Ishikawa (cell line): ENCODE measurements around the gene PXMP2.

Experiments used
- CEBPB ChIP-seq: IDR thresholded peaks from 2 replicates; pipeline ENCODE4 v1.6.1; 2012
- CREB1 ChIP-seq: IDR thresholded peaks from 2 replicates; pipeline ENCODE4 v1.6.1; 2012; ENCODE audit warnings: low read depth
- EGR1 ChIP-seq: IDR thresholded peaks from 2 replicates; pipeline ENCODE4 v1.6.1; 2012
- EP300 ChIP-seq: IDR thresholded peaks from 2 replicates; pipeline ENCODE4 v1.6.1; 2012; ENCODE audit warnings: borderline replicate concordance
- FOXM1 ChIP-seq: IDR thresholded peaks from 2 replicates; pipeline ENCODE4 v1.6.1; 2012; ENCODE audit warnings: low read depth, borderline replicate concordance
- NFIC ChIP-seq: IDR thresholded peaks from 2 replicates; pipeline ENCODE4 v1.6.1; 2012
- RAD21 ChIP-seq: IDR thresholded peaks from 2 replicates; pipeline ENCODE4 v1.6.1; 2012; ENCODE audit warnings: low read depth
- TAF1 ChIP-seq: IDR thresholded peaks from 2 replicates; pipeline ENCODE4 v1.6.1; 2012; ENCODE audit warnings: low read depth, mild to moderate bottlenecking
- TCF12 ChIP-seq: IDR thresholded peaks from 2 replicates; pipeline ENCODE4 v1.6.1; 2012; ENCODE audit warnings: low read depth
- TEAD4 ChIP-seq: IDR thresholded peaks from 2 replicates; pipeline ENCODE4 v1.6.1; 2012
- YY1 ChIP-seq: IDR thresholded peaks from 2 replicates; pipeline ENCODE4 v1.6.1; 2012; ENCODE audit warnings: low read depth
- ZBTB7A ChIP-seq: IDR thresholded peaks from 2 replicates; pipeline ENCODE4 v1.6.1; 2012; ENCODE audit warnings: low read depth
- TF ChIP-seq, protein P1 (sequence below): IDR thresholded peaks from 2 replicates; pipeline ENCODE4 v1.6.1; 2012
- TF ChIP-seq, protein P2 (sequence below): IDR thresholded peaks from 2 replicates; pipeline ENCODE4 v1.6.1; 2012
- TF ChIP-seq, protein P3 (sequence below): IDR thresholded peaks from 2 replicates; pipeline ENCODE4 v1.6.1; 2012; ENCODE audit warnings: low read depth, mild to moderate bottlenecking

Gene PXMP2

DNA sequence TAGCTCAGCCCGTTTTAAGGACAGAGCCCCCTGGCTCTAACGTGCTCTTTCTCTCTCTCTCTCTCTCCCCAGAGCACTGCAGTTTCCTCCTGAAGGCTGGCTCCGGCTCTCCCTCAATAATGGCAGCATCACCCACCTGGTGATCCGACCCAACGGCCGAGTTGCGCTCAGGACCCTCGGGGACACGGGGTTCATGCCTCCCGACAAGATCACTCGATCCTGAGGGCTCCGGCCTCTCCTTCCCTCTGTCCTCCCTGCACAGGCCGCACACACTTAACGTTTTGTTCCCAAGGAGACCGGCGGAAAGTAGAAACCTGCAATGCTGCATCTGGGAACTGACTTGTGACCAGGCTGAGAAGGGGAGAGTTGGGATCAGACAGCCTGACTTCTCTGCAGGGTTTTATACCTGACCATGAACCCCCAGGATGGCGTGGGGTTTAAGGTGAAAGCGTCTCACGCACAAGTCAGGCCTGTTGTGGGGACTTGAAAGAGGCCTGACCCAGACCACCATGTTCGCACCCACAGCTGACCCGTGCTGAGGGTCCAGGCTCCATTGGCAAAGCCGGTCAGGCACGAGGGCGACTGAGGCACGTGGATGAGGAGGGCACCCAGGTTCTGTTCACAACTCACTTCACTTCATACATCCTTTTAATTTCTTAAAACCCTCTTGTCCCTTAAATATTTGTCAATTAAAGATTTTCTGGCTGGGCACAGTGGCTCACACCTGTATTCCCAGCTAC lies 33.4 kb downstream of the PXMP2 start:
- TF ChIP-seq CEBPB (no peak), EP300 (no peak), TCF12 (no peak), EGR1 (no peak), ZBTB7A (no peak), NFIC (no peak), TAF1 (no peak), YY1 (no peak), TEAD4 (no peak), RAD21 (no peak), CREB1 (no peak)
- TF ChIP-seq, protein P1, sequence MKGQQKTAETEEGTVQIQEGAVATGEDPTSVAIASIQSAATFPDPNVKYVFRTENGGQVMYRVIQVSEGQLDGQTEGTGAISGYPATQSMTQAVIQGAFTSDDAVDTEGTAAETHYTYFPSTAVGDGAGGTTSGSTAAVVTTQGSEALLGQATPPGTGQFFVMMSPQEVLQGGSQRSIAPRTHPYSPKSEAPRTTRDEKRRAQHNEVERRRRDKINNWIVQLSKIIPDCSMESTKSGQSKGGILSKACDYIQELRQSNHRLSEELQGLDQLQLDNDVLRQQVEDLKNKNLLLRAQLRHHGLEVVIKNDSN = no peak
- TF ChIP-seq, protein P2, sequence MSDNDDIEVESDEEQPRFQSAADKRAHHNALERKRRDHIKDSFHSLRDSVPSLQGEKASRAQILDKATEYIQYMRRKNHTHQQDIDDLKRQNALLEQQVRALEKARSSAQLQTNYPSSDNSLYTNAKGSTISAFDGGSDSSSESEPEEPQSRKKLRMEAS = no peak
- TF ChIP-seq, protein P3, sequence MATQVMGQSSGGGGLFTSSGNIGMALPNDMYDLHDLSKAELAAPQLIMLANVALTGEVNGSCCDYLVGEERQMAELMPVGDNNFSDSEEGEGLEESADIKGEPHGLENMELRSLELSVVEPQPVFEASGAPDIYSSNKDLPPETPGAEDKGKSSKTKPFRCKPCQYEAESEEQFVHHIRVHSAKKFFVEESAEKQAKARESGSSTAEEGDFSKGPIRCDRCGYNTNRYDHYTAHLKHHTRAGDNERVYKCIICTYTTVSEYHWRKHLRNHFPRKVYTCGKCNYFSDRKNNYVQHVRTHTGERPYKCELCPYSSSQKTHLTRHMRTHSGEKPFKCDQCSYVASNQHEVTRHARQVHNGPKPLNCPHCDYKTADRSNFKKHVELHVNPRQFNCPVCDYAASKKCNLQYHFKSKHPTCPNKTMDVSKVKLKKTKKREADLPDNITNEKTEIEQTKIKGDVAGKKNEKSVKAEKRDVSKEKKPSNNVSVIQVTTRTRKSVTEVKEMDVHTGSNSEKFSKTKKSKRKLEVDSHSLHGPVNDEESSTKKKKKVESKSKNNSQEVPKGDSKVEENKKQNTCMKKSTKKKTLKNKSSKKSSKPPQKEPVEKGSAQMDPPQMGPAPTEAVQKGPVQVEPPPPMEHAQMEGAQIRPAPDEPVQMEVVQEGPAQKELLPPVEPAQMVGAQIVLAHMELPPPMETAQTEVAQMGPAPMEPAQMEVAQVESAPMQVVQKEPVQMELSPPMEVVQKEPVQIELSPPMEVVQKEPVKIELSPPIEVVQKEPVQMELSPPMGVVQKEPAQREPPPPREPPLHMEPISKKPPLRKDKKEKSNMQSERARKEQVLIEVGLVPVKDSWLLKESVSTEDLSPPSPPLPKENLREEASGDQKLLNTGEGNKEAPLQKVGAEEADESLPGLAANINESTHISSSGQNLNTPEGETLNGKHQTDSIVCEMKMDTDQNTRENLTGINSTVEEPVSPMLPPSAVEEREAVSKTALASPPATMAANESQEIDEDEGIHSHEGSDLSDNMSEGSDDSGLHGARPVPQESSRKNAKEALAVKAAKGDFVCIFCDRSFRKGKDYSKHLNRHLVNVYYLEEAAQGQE = no peak

DNA sequence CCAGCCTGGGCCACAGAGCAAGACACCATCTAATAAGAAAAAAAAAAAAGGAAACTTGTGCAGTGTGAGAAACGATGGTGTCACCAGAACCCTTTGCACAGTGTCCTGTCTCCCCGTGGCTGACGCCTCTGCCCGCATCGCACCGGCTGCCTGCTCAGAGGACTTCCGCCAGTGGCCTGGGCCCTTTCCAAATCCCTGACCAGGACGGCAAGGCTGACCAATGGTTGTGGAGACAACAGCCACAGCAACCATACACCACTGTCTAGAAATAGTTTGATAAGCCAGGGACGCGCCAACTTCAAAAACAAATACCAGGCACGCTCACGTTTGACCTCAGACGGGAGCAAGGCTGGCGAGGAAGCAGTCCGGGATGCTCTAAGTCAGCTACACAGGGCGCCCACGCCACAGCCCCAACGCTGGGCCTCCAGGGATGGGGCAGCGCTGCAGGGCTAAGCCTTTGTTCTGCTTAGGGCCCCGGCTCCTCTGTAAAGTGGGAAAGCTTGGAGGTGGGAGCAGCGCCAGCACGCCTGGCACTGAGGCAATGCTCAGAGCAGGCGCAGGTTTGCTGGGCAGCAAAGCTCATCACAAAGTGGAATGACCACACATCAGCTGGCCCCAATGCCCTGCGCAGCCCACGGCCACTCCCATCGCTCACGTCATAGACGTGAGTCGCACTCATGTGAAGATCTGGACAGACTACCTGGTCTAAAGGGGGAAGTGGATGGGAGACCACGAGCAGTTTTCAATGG lies 35.8 kb downstream of the PXMP2 start:
- TF ChIP-seq, protein P2 = no peak
- TF ChIP-seq YY1 (no peak), NFIC (no peak), CEBPB (no peak), TEAD4 (no peak), CREB1 (no peak), EP300 (no peak)
- TF ChIP-seq, protein P3 = no peak
- TF ChIP-seq, protein P1 = no peak

DNA sequence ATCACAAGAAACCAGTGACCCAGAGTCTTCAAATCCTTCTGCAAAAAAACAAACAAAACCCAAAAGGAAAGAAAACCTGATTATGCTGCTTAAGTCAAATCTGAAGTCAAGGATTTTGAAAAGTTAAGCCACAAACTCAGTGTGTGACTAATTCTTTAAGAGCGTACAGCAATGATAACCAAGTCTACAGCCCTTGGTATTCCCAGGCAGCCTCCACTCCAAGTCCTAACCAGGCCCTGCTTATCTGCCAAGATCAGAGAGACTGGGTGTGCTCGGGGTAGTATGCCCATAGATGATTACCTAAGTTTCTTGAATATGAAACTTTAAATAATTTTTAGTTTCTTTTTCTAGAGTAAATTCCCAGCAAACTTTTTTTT lies 36.4 kb downstream of the PXMP2 start:
- no peak for TF ChIP-seq CREB1
- no peak for TF ChIP-seq TEAD4
- TF ChIP-seq CEBPB = no peak
- TF ChIP-seq TCF12 = no peak

DNA sequence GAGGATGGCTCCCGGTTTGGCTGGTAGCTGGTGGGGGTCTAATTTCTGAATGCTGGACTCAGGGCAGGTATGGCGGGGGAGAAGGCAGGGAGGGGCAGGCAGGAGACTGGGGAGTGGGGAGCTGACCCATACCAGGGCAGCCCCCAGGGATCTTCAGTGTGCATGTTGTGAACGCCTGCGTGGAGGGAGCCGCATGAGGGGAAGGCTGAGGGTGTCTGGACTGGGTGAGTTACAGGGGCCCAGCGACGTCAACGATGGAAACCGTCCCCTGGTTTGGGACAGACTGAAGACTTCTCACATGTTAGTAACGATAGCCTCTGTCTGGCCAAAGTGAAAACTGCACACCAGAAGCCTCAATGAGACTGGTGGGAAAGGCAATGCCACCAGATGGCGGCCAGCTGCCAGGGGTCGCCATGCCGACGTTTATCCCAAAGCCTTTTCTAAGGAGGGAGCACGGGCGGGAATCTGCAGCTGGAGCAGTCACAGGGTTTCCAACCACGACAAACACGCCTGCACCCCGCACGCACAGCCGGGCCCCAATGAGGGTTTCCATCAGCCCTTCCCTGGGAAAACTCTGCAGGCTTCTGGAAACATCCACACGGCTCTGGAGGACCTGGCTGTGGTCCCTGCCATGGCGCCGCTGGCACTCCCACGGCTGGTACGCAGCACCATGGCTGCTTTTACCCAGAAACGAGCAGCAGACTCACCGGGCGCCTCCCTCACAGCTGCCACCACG lies 37.3 kb downstream of the PXMP2 start:
- TF ChIP-seq YY1 (no peak), RAD21 (no peak), FOXM1 (no peak), ZBTB7A (no peak), NFIC (no peak), CREB1 (no peak), TAF1 (no peak), CEBPB (no peak), EGR1 (no peak)
- TF ChIP-seq, protein P1 = no peak
- TF ChIP-seq, protein P3 = no peak
- TF ChIP-seq, protein P2 = no peak
